Fibroblast of villous mesenchyme (primary cell): ENCODE measurements around the gene PPP2R2B. TPM values are rescaled to one million over a fixed set of nuclear protein-coding genes. Genes with fewer than 3 reads are reported as not detected.

Experiments used
- DNase-seq: peaks from one replicate; pipeline ENCODE4 v3.0.0-alpha.2; 2010; ENCODE audit warnings: low read depth
- H3K4me3 ChIP-seq: 2 replicates; pipeline ENCODE4 v1.5.1; 2011; ENCODE audit warnings: low read depth, mild to moderate bottlenecking, low read length
- total RNA-seq: library from RNA; depleted of rRNA; stranded (reverse); fragments of >200 nt; gene quantifications from 2 replicates; pipeline ENCODE4 v1.2.3, GENCODE V29; 2012
- TF ChIP-seq, protein P1 (sequence below): IDR thresholded peaks from 2 replicates; pipeline ENCODE4 v1.5.1; 2012; ENCODE audit warnings: low read depth, mild to moderate bottlenecking, low read length; ENCODE audit not compliant: insufficient read depth

PPP2R2B gene
- total RNA-seq, 1 donor, result 2.2 TPM

GRCh38 chr5:146706321-146706972 is 172.1 kb downstream of the PPP2R2B start:
- TF ChIP-seq, protein P1, sequence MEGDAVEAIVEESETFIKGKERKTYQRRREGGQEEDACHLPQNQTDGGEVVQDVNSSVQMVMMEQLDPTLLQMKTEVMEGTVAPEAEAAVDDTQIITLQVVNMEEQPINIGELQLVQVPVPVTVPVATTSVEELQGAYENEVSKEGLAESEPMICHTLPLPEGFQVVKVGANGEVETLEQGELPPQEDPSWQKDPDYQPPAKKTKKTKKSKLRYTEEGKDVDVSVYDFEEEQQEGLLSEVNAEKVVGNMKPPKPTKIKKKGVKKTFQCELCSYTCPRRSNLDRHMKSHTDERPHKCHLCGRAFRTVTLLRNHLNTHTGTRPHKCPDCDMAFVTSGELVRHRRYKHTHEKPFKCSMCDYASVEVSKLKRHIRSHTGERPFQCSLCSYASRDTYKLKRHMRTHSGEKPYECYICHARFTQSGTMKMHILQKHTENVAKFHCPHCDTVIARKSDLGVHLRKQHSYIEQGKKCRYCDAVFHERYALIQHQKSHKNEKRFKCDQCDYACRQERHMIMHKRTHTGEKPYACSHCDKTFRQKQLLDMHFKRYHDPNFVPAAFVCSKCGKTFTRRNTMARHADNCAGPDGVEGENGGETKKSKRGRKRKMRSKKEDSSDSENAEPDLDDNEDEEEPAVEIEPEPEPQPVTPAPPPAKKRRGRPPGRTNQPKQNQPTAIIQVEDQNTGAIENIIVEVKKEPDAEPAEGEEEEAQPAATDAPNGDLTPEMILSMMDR, result no peak
- no peak for DNase-seq
- no peak overlapping the region for H3K4me3 ChIP-seq

GRCh38 chr5:146704949-146705665 is 173.4 kb downstream of the PPP2R2B start:
- no peak for DNase-seq
- TF ChIP-seq, protein P1, result no peak
- H3K4me3 ChIP-seq, result no peak overlapping the region

- DNase-seq, result no peak
- TF ChIP-seq, protein P1, result no peak
- H3K4me3 ChIP-seq, result no peak overlapping the region
Observed at GRCh38 chr5:146703899-146704298, 174.7 kb downstream of the PPP2R2B start.

- TF ChIP-seq, protein P1, result no peak
- no peak overlapping the region for H3K4me3 ChIP-seq
- DNase-seq, result no peak
Observed at GRCh38 chr5:146703499-146703898, 175.1 kb downstream of the PPP2R2B start.

DNA sequence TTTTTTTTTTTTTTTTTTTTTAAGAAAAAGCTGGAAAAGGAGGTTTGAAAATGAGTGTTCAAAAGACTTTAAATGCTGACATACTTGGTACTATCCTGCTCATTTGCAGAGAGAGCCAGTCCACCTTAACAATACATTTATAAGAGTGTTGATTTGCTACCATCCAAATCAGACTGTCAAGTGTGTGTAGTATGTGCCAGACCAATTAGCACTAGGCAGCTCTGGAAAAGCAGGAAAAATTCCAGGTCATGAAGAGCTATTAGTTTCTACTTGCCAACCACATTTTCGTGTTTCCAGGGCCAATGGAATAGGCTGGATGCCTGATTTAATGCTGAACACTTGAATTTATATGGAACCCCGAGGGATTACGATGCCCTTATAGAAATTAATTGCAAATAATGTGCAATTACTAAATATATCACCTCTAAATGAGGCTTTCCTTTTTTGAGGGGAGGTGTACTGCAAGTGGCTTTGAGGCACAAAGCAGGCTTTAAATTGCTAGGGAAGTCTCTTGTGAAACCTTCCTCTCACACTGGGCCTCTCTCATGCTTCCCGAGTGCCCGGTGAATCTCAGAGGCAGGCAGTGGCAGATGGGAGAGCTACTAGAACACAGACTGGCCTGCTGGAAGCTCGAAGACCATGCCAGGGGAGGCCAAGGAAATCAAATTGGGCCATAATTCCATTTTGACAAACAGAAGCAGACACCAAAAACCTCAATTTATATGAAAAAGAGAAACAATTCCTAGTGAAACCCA is 178.7 kb downstream of the PPP2R2B start:
- TF ChIP-seq, protein P1, result no peak
- H3K4me3 ChIP-seq, result no peak overlapping the region
- no peak for DNase-seq

GRCh38 chr5:146699138-146699537 is 179.4 kb downstream of the PPP2R2B start:
- H3K4me3 ChIP-seq, result no peak overlapping the region
- TF ChIP-seq, protein P1, result no peak
- no peak for DNase-seq
